GM23338 (cell line): ENCODE measurements around the gene AFTPH. TPM values are rescaled to one million over a fixed set of nuclear protein-coding genes. Genes with fewer than 3 reads are reported as not detected.

Experiments used
- ATAC-seq: fragments of 200-7000 bp; cut with Tn5 transposase; 3 replicates; pipeline ENCODE4 v1.9.1; 2020
- DNase-seq: peaks from one replicate; pipeline ENCODE4 v3.0.0-alpha.2; 2015; ENCODE audit warnings: low spot score
- H2AFZ ChIP-seq: fragments of 200-600 bp; sonication (generic); 2 replicates; pipeline ENCODE4 v1.8.0; 2016; ENCODE audit warnings: antibody characterized with exemption, mild to moderate bottlenecking, moderate library complexity
- H3F3A ChIP-seq: fragments of 200-600 bp; sonication (generic); replicated peaks from 2 replicates; pipeline ENCODE4 v1.8.0; 2017; ENCODE audit warnings: antibody characterized with exemption, mixed run types, low read depth
- H3K27ac ChIP-seq: fragments of 200-600 bp; sonication (generic); 2 replicates; pipeline ENCODE4 v1.6.1; 2016; ENCODE audit warnings: low read depth
- H3K27me3 ChIP-seq: fragments of 200-600 bp; sonication (generic); 2 replicates; pipeline ENCODE4 v1.8.0; 2016; ENCODE audit warnings: mild to moderate bottlenecking, mixed run types, moderate library complexity; ENCODE audit not compliant: insufficient read depth
- H3K36me3 ChIP-seq: fragments of 200-600 bp; sonication (generic); 2 replicates; pipeline ENCODE4 v1.8.0; 2016; ENCODE audit warnings: mild to moderate bottlenecking; ENCODE audit not compliant: insufficient read depth
- H3K4me1 ChIP-seq: fragments of 200-600 bp; sonication (generic); 2 replicates; pipeline ENCODE4 v1.8.0; 2016; ENCODE audit warnings: mild to moderate bottlenecking, moderate library complexity; ENCODE audit not compliant: insufficient read depth
- H3K4me2 ChIP-seq: fragments of 200-600 bp; sonication (generic); 2 replicates; pipeline ENCODE4 v1.7.1; 2017; ENCODE audit warnings: mixed run types
- H3K4me3 ChIP-seq: fragments of 200-600 bp; sonication (generic); 2 replicates; pipeline ENCODE4 v1.6.1; 2016; ENCODE audit warnings: mixed run types
- H3K79me2 ChIP-seq: fragments of 200-600 bp; sonication (generic); replicated peaks from 2 replicates; pipeline ENCODE4 v1.8.0; 2017; ENCODE audit warnings: mild to moderate bottlenecking; ENCODE audit not compliant: insufficient read depth
- H3K9me2 ChIP-seq: fragments of 200-600 bp; sonication (generic); 2 replicates; pipeline ENCODE4 v1.8.0; 2017; ENCODE audit not compliant: insufficient read depth
- H4K20me1 ChIP-seq: fragments of 200-600 bp; sonication (generic); replicated peaks from 2 replicates; pipeline ENCODE4 v1.8.0; 2017; ENCODE audit warnings: mild to moderate bottlenecking; ENCODE audit not compliant: insufficient read depth
- H3K27ac Mint-ChIP-seq: 2 replicates; pipeline ENCODE4 v1.8.0; 2020; ENCODE audit warnings: inconsistent platforms, mild to moderate bottlenecking, moderate library complexity, mixed read lengths
- H3K27me3 Mint-ChIP-seq: 3 replicates; pipeline ENCODE4 v1.8.0; 2022; ENCODE audit warnings: low read depth, mild to moderate bottlenecking, moderate library complexity, mixed read lengths, inconsistent platforms; ENCODE audit not compliant: insufficient read depth, poor library complexity
- H3K36me3 Mint-ChIP-seq: 3 replicates; pipeline ENCODE4 v1.8.0; 2021; ENCODE audit warnings: low read depth, mild to moderate bottlenecking, inconsistent platforms, moderate library complexity, mixed read lengths
- H3K4me1 Mint-ChIP-seq: 3 replicates; pipeline ENCODE4 v1.8.0; 2020; ENCODE audit warnings: mild to moderate bottlenecking, inconsistent platforms, mixed read lengths
- H3K4me3 Mint-ChIP-seq: 3 replicates; pipeline ENCODE4 v1.8.0; 2021; ENCODE audit warnings: moderate library complexity, mild to moderate bottlenecking, inconsistent platforms, mixed read lengths
- H3K9me3 Mint-ChIP-seq: 3 replicates; pipeline ENCODE4 v1.8.0; 2020; ENCODE audit warnings: moderate library complexity, mild to moderate bottlenecking, inconsistent platforms, mixed read lengths
- CTCF ChIP-seq, 2 experiments: fragments of 200-600 bp in 1 of 2; sonication (generic) in 1 of 2; conservative IDR thresholded peaks; 2 replicates each; pipeline versions ENCODE4 v1.5.1 to v1.6.1; 2016 to 2017; ENCODE audit warnings: antibody characterized with exemption in 2 of 2, low read depth in 2 of 2, mild to moderate bottlenecking in 2 of 2, moderate library complexity in 1 of 2
- EZH2phosphoT487 ChIP-seq: fragments of 200-600 bp; sonication (generic); IDR thresholded peaks from one replicate; pipeline ENCODE4 v1.8.1; 2018; ENCODE audit warnings: antibody characterized with exemption; ENCODE audit not compliant: unreplicated experiment
- NANOG ChIP-seq: IDR thresholded peaks from 2 replicates; pipeline ENCODE4 v1.6.1; 2016; ENCODE audit warnings: antibody characterized with exemption, borderline replicate concordance
- ZNF331 ChIP-seq: fragments of 250-450 bp; sonication (Bioruptor Pico); IDR thresholded peaks from 2 replicates; pipeline ENCODE4 v1.5.0; 2020; ENCODE audit warnings: low read depth, mild to moderate bottlenecking, moderate library complexity
- ZNF462 ChIP-seq: fragments of 250-450 bp; sonication (Bioruptor Pico); IDR thresholded peaks from 2 replicates; pipeline ENCODE4 v1.5.0; 2020; ENCODE audit warnings: mild to moderate bottlenecking, moderate library complexity
- polyA plus RNA-seq: library from polyadenylated mRNA; unstranded; fragments of >200 nt; fragmentation: Nextera tagmentation; extraction: Ambion mirVana; gene quantifications from 2 replicates; pipeline ENCODE4 v1.2.1, GENCODE V29; 2016
- total RNA-seq: library from RNA; depleted of rRNA; stranded (reverse); fragments of >200 nt; shearing (Covaris generic); gene quantifications from 2 replicates; pipeline ENCODE4 v1.2.3, GENCODE V29; 2014

The AFTPH gene
- total and polyA plus RNA-seq, 2 experiments from 2014 or later, result 14.9 to 20.6 TPM

GRCh38 chr2:64624108-64624610 lies 100.0 kb downstream of the AFTPH start (continued):
- TF ChIP-seq ZNF462 (CRISPR knock-in tag) (no peak), ZNF331 (CRISPR knock-in tag) (no peak)

- no peaks in the 10 kb centered on the region for H4K20me1 ChIP-seq
- no peaks in the 10 kb centered on the region for H3F3A ChIP-seq
- Mint-ChIP-seq H3K27me3 (peaks cover 9% of the 10 kb centered on the region), H3K27ac (no peak overlapping the region), H3K4me1 (peaks cover 37% of the 10 kb centered on the region), H3K36me3 (no peaks in the 10 kb centered on the region), H3K9me3 (no peaks in the 10 kb centered on the region), H3K4me3 (no peak overlapping the region)
- H3K79me2 ChIP-seq, result no peaks in the 10 kb centered on the region
- DNase-seq, result no peak
- H3K9me2 ChIP-seq, result no peaks in the 10 kb centered on the region
- no peaks in the 10 kb centered on the region for H3K36me3 ChIP-seq
- no peak overlapping the region for H3K27ac ChIP-seq
- no peak overlapping the region; the same call in 1 of the 2 replicates for H2AFZ ChIP-seq
- TF ChIP-seq CTCF (conservative IDR thresholded peaks at IDR 0.05; ENCODE audit: low read depth in 2 of 2) (no peak), NANOG (no peak), EZH2phosphoT487 (no peak)
- peaks cover 21% of the 10 kb centered on the region for H3K4me1 ChIP-seq
- no peak overlapping the region for H3K4me3 ChIP-seq
- H3K27me3 ChIP-seq, result no peaks in the 10 kb centered on the region
- no peak overlapping the region for H3K4me2 ChIP-seq
- no peak for ATAC-seq
Observed at GRCh38 chr2:64624862-64625261, 100.7 kb downstream of the AFTPH start.
